ENCODE data around the gene THAP10. TPM values are rescaled to one million over a fixed set of nuclear protein-coding genes. Genes with fewer than 3 reads are reported as not detected.

The THAP10 gene
- total and polyA plus RNA-seq, 2 experiments from 2014 or later: 5.7 to 8.2 TPM

DNA sequence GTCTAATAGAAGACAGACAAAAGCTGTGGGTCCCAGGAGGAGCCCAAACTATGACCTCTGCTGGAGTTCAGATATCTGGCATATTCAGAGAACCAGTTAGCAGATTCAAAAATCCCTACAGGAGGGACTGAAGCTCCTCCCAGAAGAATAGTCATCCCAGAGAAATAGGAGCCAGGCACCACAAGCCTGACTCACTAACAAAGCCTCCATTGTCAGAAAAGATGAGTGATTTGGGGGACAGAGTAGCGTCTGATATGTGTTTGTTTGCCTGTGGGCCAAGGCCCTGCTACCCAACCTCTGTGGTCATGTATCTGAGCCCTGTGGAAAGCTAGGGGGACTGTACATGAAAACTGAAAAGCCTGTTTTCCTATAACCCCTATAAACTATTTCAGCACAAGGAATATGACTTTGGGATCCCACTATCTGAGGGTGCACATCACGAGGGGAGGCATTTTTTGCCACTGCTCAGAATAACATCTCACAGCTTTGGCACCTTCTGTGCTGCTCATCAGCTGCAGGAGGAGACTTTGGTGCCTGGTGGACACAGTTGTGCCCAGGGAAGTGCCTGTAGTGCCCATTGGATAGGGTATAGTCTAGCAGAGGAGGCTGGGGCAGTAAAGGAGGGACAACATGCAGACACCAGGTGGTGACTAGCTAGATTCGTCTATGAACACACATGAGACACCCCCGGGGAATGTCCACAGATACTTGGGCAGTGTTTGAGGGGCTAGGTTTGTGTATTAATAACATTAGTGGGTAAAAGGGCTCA is 28.6 kb downstream of the THAP10 start:
- Histone ChIP-seq H3K79me2 (replicated peaks; ENCODE audit: insufficient read depth) (no peaks in the 10 kb centered on the region), H3K4me1 (ENCODE audit: insufficient read depth) (no peaks in the 10 kb centered on the region), H3K27ac (ENCODE audit: low read depth) (no peak overlapping the region), H3K9me2 (ENCODE audit: insufficient read depth) (0 out of 2 replicates have a peak, but pooled peaks cover 3% of the 10 kb centered on the region), H4K20me1 (replicated peaks; ENCODE audit: insufficient read depth) (no peaks in the 10 kb centered on the region), H2AFZ (no peak overlapping the region), H3K36me3 (ENCODE audit: insufficient read depth) (no peaks in the 10 kb centered on the region), H3K4me2 (no peak overlapping the region), H3K4me3 (no peak overlapping the region), H3K27me3 (ENCODE audit: insufficient read depth) (no peaks in the 10 kb centered on the region), H3F3A (replicated peaks; ENCODE audit: low read depth) (no peaks in the 10 kb centered on the region)
- no peaks in the 10 kb centered on the region; the same call in 2 of the 3 replicates for H3K36me3 Mint-ChIP-seq (ENCODE audit: low read depth)
- TF ChIP-seq, protein P1, sequence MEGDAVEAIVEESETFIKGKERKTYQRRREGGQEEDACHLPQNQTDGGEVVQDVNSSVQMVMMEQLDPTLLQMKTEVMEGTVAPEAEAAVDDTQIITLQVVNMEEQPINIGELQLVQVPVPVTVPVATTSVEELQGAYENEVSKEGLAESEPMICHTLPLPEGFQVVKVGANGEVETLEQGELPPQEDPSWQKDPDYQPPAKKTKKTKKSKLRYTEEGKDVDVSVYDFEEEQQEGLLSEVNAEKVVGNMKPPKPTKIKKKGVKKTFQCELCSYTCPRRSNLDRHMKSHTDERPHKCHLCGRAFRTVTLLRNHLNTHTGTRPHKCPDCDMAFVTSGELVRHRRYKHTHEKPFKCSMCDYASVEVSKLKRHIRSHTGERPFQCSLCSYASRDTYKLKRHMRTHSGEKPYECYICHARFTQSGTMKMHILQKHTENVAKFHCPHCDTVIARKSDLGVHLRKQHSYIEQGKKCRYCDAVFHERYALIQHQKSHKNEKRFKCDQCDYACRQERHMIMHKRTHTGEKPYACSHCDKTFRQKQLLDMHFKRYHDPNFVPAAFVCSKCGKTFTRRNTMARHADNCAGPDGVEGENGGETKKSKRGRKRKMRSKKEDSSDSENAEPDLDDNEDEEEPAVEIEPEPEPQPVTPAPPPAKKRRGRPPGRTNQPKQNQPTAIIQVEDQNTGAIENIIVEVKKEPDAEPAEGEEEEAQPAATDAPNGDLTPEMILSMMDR (conservative IDR thresholded peaks at IDR 0.05; ENCODE audit: low read depth in 2 of 2): no peak
- TF ChIP-seq JUNB (IDR thresholded peaks at IDR 0.05; ENCODE audit: unreplicated experiment): no peak
- H3K4me1 Mint-ChIP-seq: no peaks in the 10 kb centered on the region; the same call in 2 of the 3 replicates
- H3K4me3 Mint-ChIP-seq: no peak overlapping the region
- H3K27ac Mint-ChIP-seq: no peak overlapping the region
- peaks cover 2% of the 10 kb centered on the region for H3K27me3 Mint-ChIP-seq (ENCODE audit: insufficient read depth, low read depth, poor library complexity)
- no peak for ATAC-seq
- no peak for DNase-seq (ENCODE audit: low spot score)
- H3K9me3 Mint-ChIP-seq: 0 out of 3 replicates have a peak, but pooled peaks cover 3% of the 10 kb centered on the region

DNA sequence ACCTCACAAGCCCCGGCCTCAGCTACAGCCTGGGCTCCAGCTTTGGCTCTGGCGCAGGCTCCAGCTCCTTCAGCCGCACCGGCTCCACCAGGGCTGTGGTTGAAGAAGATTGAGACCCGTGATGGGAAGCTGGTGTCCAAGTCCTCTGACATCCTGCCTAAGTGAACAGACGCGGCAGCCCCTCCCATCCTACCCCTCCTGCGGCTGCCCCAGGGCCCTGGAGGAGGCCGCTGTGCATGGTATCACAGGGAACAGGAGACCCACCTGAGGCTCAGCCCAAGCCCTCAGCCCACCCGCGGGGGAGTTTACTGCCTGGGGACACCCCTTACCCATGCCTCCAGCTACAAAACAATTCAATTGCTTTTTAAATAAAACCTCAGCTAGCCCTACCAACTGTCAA is 32.2 kb downstream of the THAP10 start:
- H3K36me3 ChIP-seq (ENCODE audit: insufficient read depth): no peaks in the 10 kb centered on the region
- Mint-ChIP-seq H3K4me3 (no peak overlapping the region), H3K4me1 (no peaks in the 10 kb centered on the region; the same call in 2 of the 3 replicates), H3K36me3 (ENCODE audit: low read depth) (no peaks in the 10 kb centered on the region; the same call in 2 of the 3 replicates), H3K27ac (no peak overlapping the region), H3K27me3 (ENCODE audit: insufficient read depth, low read depth, poor library complexity) (peaks cover 2% of the 10 kb centered on the region), H3K9me3 (0 out of 3 replicates have a peak, but pooled peaks cover 3% of the 10 kb centered on the region)
- TF ChIP-seq, protein P1 (conservative IDR thresholded peaks at IDR 0.05; ENCODE audit: low read depth in 2 of 2): no peak
- no peak for TF ChIP-seq EZH2 (IDR thresholded peaks at IDR 0.05; ENCODE audit: low read depth, unreplicated experiment)
- no peak for TF ChIP-seq STAT1 (IDR thresholded peaks at IDR 0.05; ENCODE audit: unreplicated experiment)
- TF ChIP-seq JUNB (IDR thresholded peaks at IDR 0.05; ENCODE audit: unreplicated experiment): no peak
- no peak for TF ChIP-seq EZH2phosphoT487 (IDR thresholded peaks at IDR 0.05; ENCODE audit: unreplicated experiment)
- TF ChIP-seq CREB1 (CRISPR knock-in tag; IDR thresholded peaks at IDR 0.05; ENCODE audit: low read depth): no peak
- TF ChIP-seq, protein P2, sequence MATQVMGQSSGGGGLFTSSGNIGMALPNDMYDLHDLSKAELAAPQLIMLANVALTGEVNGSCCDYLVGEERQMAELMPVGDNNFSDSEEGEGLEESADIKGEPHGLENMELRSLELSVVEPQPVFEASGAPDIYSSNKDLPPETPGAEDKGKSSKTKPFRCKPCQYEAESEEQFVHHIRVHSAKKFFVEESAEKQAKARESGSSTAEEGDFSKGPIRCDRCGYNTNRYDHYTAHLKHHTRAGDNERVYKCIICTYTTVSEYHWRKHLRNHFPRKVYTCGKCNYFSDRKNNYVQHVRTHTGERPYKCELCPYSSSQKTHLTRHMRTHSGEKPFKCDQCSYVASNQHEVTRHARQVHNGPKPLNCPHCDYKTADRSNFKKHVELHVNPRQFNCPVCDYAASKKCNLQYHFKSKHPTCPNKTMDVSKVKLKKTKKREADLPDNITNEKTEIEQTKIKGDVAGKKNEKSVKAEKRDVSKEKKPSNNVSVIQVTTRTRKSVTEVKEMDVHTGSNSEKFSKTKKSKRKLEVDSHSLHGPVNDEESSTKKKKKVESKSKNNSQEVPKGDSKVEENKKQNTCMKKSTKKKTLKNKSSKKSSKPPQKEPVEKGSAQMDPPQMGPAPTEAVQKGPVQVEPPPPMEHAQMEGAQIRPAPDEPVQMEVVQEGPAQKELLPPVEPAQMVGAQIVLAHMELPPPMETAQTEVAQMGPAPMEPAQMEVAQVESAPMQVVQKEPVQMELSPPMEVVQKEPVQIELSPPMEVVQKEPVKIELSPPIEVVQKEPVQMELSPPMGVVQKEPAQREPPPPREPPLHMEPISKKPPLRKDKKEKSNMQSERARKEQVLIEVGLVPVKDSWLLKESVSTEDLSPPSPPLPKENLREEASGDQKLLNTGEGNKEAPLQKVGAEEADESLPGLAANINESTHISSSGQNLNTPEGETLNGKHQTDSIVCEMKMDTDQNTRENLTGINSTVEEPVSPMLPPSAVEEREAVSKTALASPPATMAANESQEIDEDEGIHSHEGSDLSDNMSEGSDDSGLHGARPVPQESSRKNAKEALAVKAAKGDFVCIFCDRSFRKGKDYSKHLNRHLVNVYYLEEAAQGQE (IDR thresholded peaks at IDR 0.05; ENCODE audit: unreplicated experiment): no peak
- no peak for TF ChIP-seq ZNF331 (CRISPR knock-in tag; IDR thresholded peaks at IDR 0.05; ENCODE audit: low read depth)
- no peak for TF ChIP-seq POLR2AphosphoS5 (IDR thresholded peaks at IDR 0.05; ENCODE audit: low read depth)
- TF ChIP-seq, protein P3, sequence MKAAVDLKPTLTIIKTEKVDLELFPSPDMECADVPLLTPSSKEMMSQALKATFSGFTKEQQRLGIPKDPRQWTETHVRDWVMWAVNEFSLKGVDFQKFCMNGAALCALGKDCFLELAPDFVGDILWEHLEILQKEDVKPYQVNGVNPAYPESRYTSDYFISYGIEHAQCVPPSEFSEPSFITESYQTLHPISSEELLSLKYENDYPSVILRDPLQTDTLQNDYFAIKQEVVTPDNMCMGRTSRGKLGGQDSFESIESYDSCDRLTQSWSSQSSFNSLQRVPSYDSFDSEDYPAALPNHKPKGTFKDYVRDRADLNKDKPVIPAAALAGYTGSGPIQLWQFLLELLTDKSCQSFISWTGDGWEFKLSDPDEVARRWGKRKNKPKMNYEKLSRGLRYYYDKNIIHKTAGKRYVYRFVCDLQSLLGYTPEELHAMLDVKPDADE (IDR thresholded peaks at IDR 0.05): no peak
- TF ChIP-seq ZNF114 (CRISPR knock-in tag; IDR thresholded peaks at IDR 0.05): no peak
- no peak overlapping the region for H3K4me2 ChIP-seq
- no peak for DNase-seq (ENCODE audit: low spot score)
- no peak overlapping the region for H3K27ac ChIP-seq (ENCODE audit: low read depth)
- no peaks in the 10 kb centered on the region for H3K4me1 ChIP-seq (ENCODE audit: insufficient read depth)
- no peaks in the 10 kb centered on the region for H4K20me1 ChIP-seq (replicated peaks; ENCODE audit: insufficient read depth)
- H3K4me3 ChIP-seq: no peak overlapping the region
- H3K9me2 ChIP-seq (ENCODE audit: insufficient read depth): no peaks in the 10 kb centered on the region
- H3K79me2 ChIP-seq (replicated peaks; ENCODE audit: insufficient read depth): no peaks in the 10 kb centered on the region
- H2AFZ ChIP-seq: no peak overlapping the region
- H3F3A ChIP-seq (replicated peaks; ENCODE audit: low read depth): no peaks in the 10 kb centered on the region
- peaks cover 9% of the 10 kb centered on the region for H3K27me3 ChIP-seq (ENCODE audit: insufficient read depth)
- no peak for ATAC-seq

Measured in GM23338 (cell line).